ENCODE data around the gene RAD51B. TPM values are rescaled to one million over a fixed set of nuclear protein-coding genes. Genes with fewer than 3 reads are reported as not detected.

Gene RAD51B
- total and polyA plus RNA-seq, 2 of the 13 experiments (the other 11 are each of a cell fraction or from before 2014, with no cell fraction given), result 7.0 to 9.5 TPM

- TF ChIP-seq CEBPG (CRISPR knock-in tag; IDR thresholded peaks at IDR 0.05) (peak; percentile 29), ZNF761 (CRISPR knock-in tag; conservative IDR thresholded peaks at IDR 0.05) (no peak), ZBED4 (CRISPR knock-in tag; IDR thresholded peaks at IDR 0.05; ENCODE audit: borderline replicate concordance) (0 out of 2 replicates have a peak, but pooled peaks have one; percentile 13), ZSCAN29 (CRISPR knock-in tag; conservative IDR thresholded peaks at IDR 0.05) (no peak), NFE2L2 (IDR thresholded peaks at IDR 0.05; ENCODE audit: low read length) (peak; percentile 13; the same call in 1 of the 2 replicates), ZNF639 (CRISPR knock-in tag; conservative IDR thresholded peaks at IDR 0.05) (peak; percentile 28; the same call in 1 of the 2 replicates), TBL1XR1 (IDR thresholded peaks at IDR 0.05; ENCODE audit: borderline replicate concordance, low read length, partially characterized antibody) (peak; percentile 51), RAD51 (IDR thresholded peaks at IDR 0.05; ENCODE audit: borderline replicate concordance) (peak; percentile 98), HMG20B (CRISPR knock-in tag; conservative IDR thresholded peaks at IDR 0.05) (no peak), ZNF276 (CRISPR knock-in tag; IDR thresholded peaks at IDR 0.05; ENCODE audit: low read depth) (no peak), PAXIP1 (CRISPR knock-in tag; conservative IDR thresholded peaks at IDR 0.05) (no peak), ZNF337 (CRISPR knock-in tag; IDR thresholded peaks at IDR 0.05; ENCODE audit: borderline replicate concordance, low read depth) (no peak), IRF9 (CRISPR knock-in tag; IDR thresholded peaks at IDR 0.05; ENCODE audit: borderline replicate concordance) (peak; percentile 53; the same call in 1 of the 2 replicates), ZNF224 (CRISPR knock-in tag; IDR thresholded peaks at IDR 0.05) (no peak), MAFG (CRISPR knock-in tag; IDR thresholded peaks at IDR 0.05) (no peak), ZNF839 (CRISPR knock-in tag; IDR thresholded peaks at IDR 0.05; ENCODE audit: borderline replicate concordance) (no peak), NFRKB (IDR thresholded peaks at IDR 0.05) (no peak), ZNF292 (CRISPR knock-in tag; IDR thresholded peaks at IDR 0.05; ENCODE audit: borderline replicate concordance, low read depth) (peak; percentile 80; the same call in 1 of the 2 replicates)
Observed at GRCh38 chr14:67816326-67817002, 3.1 kb upstream of the RAD51B start, which contains the start of gene ZFYVE26 (continued).

Data from HepG2 (cell line).